H1 (cell line): ENCODE data around the gene KLRC2. TPM values are rescaled to one million over a fixed set of nuclear protein-coding genes. Genes with fewer than 3 reads are reported as not detected.
A peak's percentile ranks its signal among the peaks of the same experiment; 100 is the strongest.

Source experiments
- CTCF ChIA-PET: fragments of 300-600 bp; sonication (Branson Sonifier 250); formaldehyde crosslinking; loops from one replicate; lab custom pipeline; 2021; ENCODE audit not compliant: partially characterized antibody; lab: Charles Lee
- POLR2A ChIA-PET: fragments of 300-600 bp; sonication (Branson Sonifier 250); formaldehyde crosslinking; loops from one replicate; lab custom pipeline; 2021; ENCODE audit warnings: inconsistent platforms; ENCODE audit not compliant: partially characterized antibody; lab: Charles Lee
- DNase-seq, 2 experiments: peaks; one replicate each; pipeline versions ENCODE4 v3.0.0 to v3.0.0-alpha.2; 2010 to 2022; ENCODE audit warnings: low spot score in 2 of 2, low read depth in 1 of 2, mixed read lengths in 1 of 2
- FAIRE-seq: peaks from 2 replicates; lab custom pipeline; 2011; peaks lifted over from hg19 to GRCh38; lab: Jason Lieb, UNC
- H2AFZ ChIP-seq: 2 replicates; pipeline ENCODE4 v1.8.1; 2012; ENCODE audit warnings: low read length, inconsistent platforms
- H2AK5ac ChIP-seq: 2 replicates; pipeline ENCODE4 v1.6.1; 2013; ENCODE audit warnings: low read depth, low read length
- H2BK120ac ChIP-seq: replicated peaks from 2 replicates; pipeline ENCODE3; 2013; ENCODE audit warnings: low read depth, low read length, inconsistent platforms
- H2BK12ac ChIP-seq: 2 replicates; pipeline ENCODE4 v1.6.1; 2013; ENCODE audit warnings: low read depth, low read length
- H2BK15ac ChIP-seq: 2 replicates; pipeline ENCODE4 v1.6.1; 2013; ENCODE audit warnings: low read length
- H2BK20ac ChIP-seq: 2 replicates; pipeline ENCODE4 v1.6.1; 2013; ENCODE audit warnings: low read length
- H2BK5ac ChIP-seq: 2 replicates; pipeline ENCODE4 v1.6.1; 2013; ENCODE audit warnings: low read depth, low read length
- H3K14ac ChIP-seq: 2 replicates; pipeline ENCODE4 v1.6.1; 2013; ENCODE audit warnings: inconsistent platforms; ENCODE audit not compliant: insufficient read length
- H3K18ac ChIP-seq: 2 replicates; pipeline ENCODE4 v1.6.1; 2013; ENCODE audit warnings: low read length; ENCODE audit errors: extremely low read depth
- H3K23ac ChIP-seq: 2 replicates; pipeline ENCODE4 v1.6.1; 2013; ENCODE audit warnings: inconsistent platforms; ENCODE audit not compliant: insufficient read length
- H3K23me2 ChIP-seq: 2 replicates; pipeline ENCODE4 v1.6.1; 2013; ENCODE audit warnings: low read depth, low read length
- H3K27ac ChIP-seq: 2 replicates; pipeline ENCODE4 v1.6.1; 2011; ENCODE audit warnings: low read depth, low read length, inconsistent platforms
- H3K27me3 ChIP-seq, 4 experiments: replicated peaks in 1 of 4; 1 replicate in 1 of 4; 2 replicates in 3 of 4; pipeline versions ENCODE4 v1.6.1 to v1.8.1; 2011 to 2013; ENCODE audit warnings: low read length in 3 of 4, mild to moderate bottlenecking in 3 of 4, inconsistent platforms in 2 of 4, mixed read lengths in 2 of 4, moderate library complexity in 1 of 4; ENCODE audit not compliant: control insufficient read depth in 3 of 4, insufficient read depth in 3 of 4; ENCODE audit errors: extremely low read depth in 1 of 4
- H3K36me3 ChIP-seq, 4 experiments: 2 replicates each; pipeline versions ENCODE4 v1.6.1 to v1.8.1; 2011 to 2013; ENCODE audit warnings: mild to moderate bottlenecking in 4 of 4, low read length in 3 of 4, moderate library complexity in 2 of 4, control low read depth in 1 of 4, inconsistent platforms in 1 of 4; ENCODE audit not compliant: insufficient read depth in 4 of 4, control insufficient read depth in 2 of 4
- H3K4ac ChIP-seq: replicated peaks from 2 replicates; pipeline ENCODE3; 2013; ENCODE audit warnings: low read length, low read depth, mixed read lengths, inconsistent platforms; ENCODE audit not compliant: insufficient read length
- H3K4me1 ChIP-seq, 4 experiments: replicated peaks in 1 of 4; 1 replicate in 1 of 4; 2 replicates in 3 of 4; pipeline versions ENCODE4 v1.6.1 to v1.8.1; 2011 to 2013; ENCODE audit warnings: low read length in 3 of 4, inconsistent platforms in 2 of 4, mixed read lengths in 1 of 4; ENCODE audit not compliant: insufficient read depth in 4 of 4, control insufficient read depth in 3 of 4
- H3K4me2 ChIP-seq, 2 experiments: 2 replicates each; pipeline versions ENCODE4 v1.6.1 to v1.8.1; 2011 to 2013; ENCODE audit warnings: low read depth in 2 of 2, low read length in 2 of 2, control low read depth in 1 of 2, inconsistent platforms in 1 of 2, mild to moderate bottlenecking in 1 of 2; ENCODE audit not compliant: insufficient read depth in 1 of 2
- H3K4me3 ChIP-seq, 4 experiments: fragments of 200-600, 300-600 bp in 1 of 4; sonication (generic), shearing (Covaris generic), sonication (Bioruptor Twin) in 1 of 4; 2 replicates each; pipeline versions ENCODE4 v1.5.1 to v1.8.1; 2011 to 2016; ENCODE audit warnings: low read length in 4 of 4, low read depth in 3 of 4, control low read depth in 2 of 4, inconsistent platforms in 2 of 4, mild to moderate bottlenecking in 2 of 4, mixed read lengths in 1 of 4, moderate library complexity in 1 of 4; ENCODE audit not compliant: insufficient read depth in 2 of 4; ENCODE audit errors: extremely low read depth in 1 of 4
- H3K56ac ChIP-seq: replicated peaks from 2 replicates; pipeline ENCODE3; 2013; ENCODE audit warnings: low read depth, mild to moderate bottlenecking, mixed read lengths, low read length, inconsistent platforms; ENCODE audit not compliant: insufficient read length
- H3K79me1 ChIP-seq: 2 replicates; pipeline ENCODE4 v1.6.1; 2013; ENCODE audit warnings: low read depth, low read length, control low read depth
- H3K79me2 ChIP-seq, 2 experiments: 2 replicates each; pipeline versions ENCODE4 v1.6.1 to v1.8.1; 2012 to 2013; ENCODE audit warnings: low read length in 2 of 2, mild to moderate bottlenecking in 2 of 2, inconsistent platforms in 1 of 2; ENCODE audit not compliant: insufficient read depth in 2 of 2, control insufficient read depth in 1 of 2
- H3K9ac ChIP-seq, 4 experiments: replicated peaks in 1 of 4; 1 replicate in 1 of 4; 2 replicates in 3 of 4; pipeline versions ENCODE4 v1.6.1 to v1.8.1; 2011 to 2013; ENCODE audit warnings: low read depth in 3 of 4, low read length in 3 of 4, control low read depth in 2 of 4, mild to moderate bottlenecking in 2 of 4, moderate library complexity in 2 of 4, inconsistent platforms in 1 of 4; ENCODE audit errors: extremely low read depth in 1 of 4
- H3K9me3 ChIP-seq, 2 experiments: 2 replicates each; pipeline versions ENCODE4 v1.6.1 to v1.8.1; 2012 to 2013; ENCODE audit warnings: mild to moderate bottlenecking in 2 of 2, moderate library complexity in 2 of 2, control low read depth in 1 of 2, inconsistent platforms in 1 of 2, low read depth in 1 of 2, low read length in 1 of 2, mixed read lengths in 1 of 2; ENCODE audit not compliant: insufficient read depth in 2 of 2
- H4K20me1 ChIP-seq, 2 experiments: replicated peaks in 1 of 2; 2 replicates each; pipeline versions ENCODE3 to v1.8.1; 2011 to 2013; ENCODE audit warnings: inconsistent platforms in 2 of 2, low read length in 2 of 2, mild to moderate bottlenecking in 1 of 2; ENCODE audit not compliant: insufficient read depth in 2 of 2, control insufficient read depth in 1 of 2
- H4K5ac ChIP-seq: 2 replicates; pipeline ENCODE4 v1.6.1; 2013; ENCODE audit warnings: low read length, low read depth, mixed read lengths, inconsistent platforms; ENCODE audit not compliant: insufficient read length
- H4K8ac ChIP-seq: 2 replicates; pipeline ENCODE4 v1.8.0; 2013; ENCODE audit warnings: mild to moderate bottlenecking, moderate library complexity, low read length, inconsistent platforms; ENCODE audit not compliant: insufficient read depth; ENCODE audit errors: extremely low read depth
- H4K91ac ChIP-seq: replicated peaks from 2 replicates; pipeline ENCODE3; 2013; ENCODE audit warnings: low read length, mixed read lengths, inconsistent platforms; ENCODE audit not compliant: insufficient read length
- ATF3 ChIP-seq: IDR thresholded peaks from 2 replicates; pipeline ENCODE4 v1.6.1; 2011; ENCODE audit warnings: low read depth, mild to moderate bottlenecking, low read length; ENCODE audit not compliant: insufficient read depth
- CBX5 ChIP-seq: fragments of 300-800, 300-1000 bp; sonication (generic); IDR thresholded peaks from 2 replicates; pipeline ENCODE4 v1.7.1; 2016; ENCODE audit warnings: antibody characterized with exemption, low read length, low read depth
- FOSL1 ChIP-seq: IDR thresholded peaks from 2 replicates; pipeline ENCODE4 v1.6.1; 2011; ENCODE audit warnings: mild to moderate bottlenecking, low read depth, low read length, moderate library complexity; ENCODE audit not compliant: insufficient read depth
- HDAC2 ChIP-seq, 2 experiments: fragments of 300-600 bp in 1 of 2; sonication (generic) in 1 of 2; IDR thresholded peaks; 2 replicates each; pipeline ENCODE4 v1.6.1; 2011 to 2012; ENCODE audit warnings: low read depth in 2 of 2, low read length in 2 of 2, mild to moderate bottlenecking in 2 of 2, moderate library complexity in 2 of 2, borderline replicate concordance in 1 of 2, inconsistent platforms in 1 of 2
- KDM1A ChIP-seq: fragments of 200-600, 300-600 bp; sonication (generic); IDR thresholded peaks from 2 replicates; pipeline ENCODE4 v1.7.1; 2016; ENCODE audit warnings: mild to moderate bottlenecking, low read length, borderline replicate concordance
- POLR2A ChIP-seq, 2 experiments: IDR thresholded peaks; 1 replicate in 1 of 2; 2 replicates in 1 of 2; pipeline ENCODE4 v1.6.1; 2011; ENCODE audit warnings: low read depth in 2 of 2, low read length in 2 of 2, mild to moderate bottlenecking in 2 of 2; ENCODE audit errors: control extremely low read depth in 1 of 2
- POU5F1 ChIP-seq: IDR thresholded peaks from 2 replicates; pipeline ENCODE4 v1.6.1; 2011; ENCODE audit warnings: low read depth, mild to moderate bottlenecking, low read length, moderate library complexity
- RBBP5 ChIP-seq: IDR thresholded peaks from 2 replicates; pipeline ENCODE4 v1.7.1; 2012; ENCODE audit warnings: low read depth, mild to moderate bottlenecking, inconsistent platforms, low read length, moderate library complexity, borderline replicate concordance
- RNF2 ChIP-seq: fragments of 200-900, 300-1000 bp; sonication (generic); IDR thresholded peaks from 2 replicates; pipeline ENCODE4 v1.7.1; 2016; ENCODE audit warnings: borderline replicate concordance, low read depth, mild to moderate bottlenecking, antibody characterized with exemption, low read length; ENCODE audit not compliant: poor library complexity, severe bottlenecking; ENCODE audit errors: missing control alignments
- SRF ChIP-seq: IDR thresholded peaks from 2 replicates; pipeline ENCODE4 v1.6.1; 2011; ENCODE audit warnings: mild to moderate bottlenecking, low read depth, low read length, moderate library complexity
- YY1 ChIP-seq: IDR thresholded peaks from 2 replicates; pipeline ENCODE4 v1.6.1; 2011; ENCODE audit warnings: low read depth, mild to moderate bottlenecking, low read length
- WGBS, 2 experiments: shearing (Covaris generic) in 1 of 2; methylation state at CpG; one replicate each; pipeline versions ENCODE4 v1.1.6 to v1.1.7; 2013 to 2015; ENCODE audit warnings: low lambda C conversion rate in 2 of 2, mixed read lengths in 2 of 2, inconsistent platforms in 1 of 2, low coverage in 1 of 2, missing lambda C conversion rate in 1 of 2; ENCODE audit not compliant: insufficient replicate concordance in 2 of 2, insufficient coverage in 1 of 2, insufficient read length in 1 of 2; ENCODE audit errors: extremely low coverage in 1 of 2, missing lambda C conversion rate in 1 of 2; 5-methylcytosine and 5-hydroxymethylcytosine counted together
- polyA plus RNA-seq, 7 experiments: library from polyadenylated mRNA; depleted of rRNA in 3 of 7; stranded (reverse) in 5 of 7; unstranded in 2 of 7; fragments of >200 nt in 5 of 7; fragments of 200-250 nt in 2 of 7; gene quantifications; 1 replicate in 5 of 7; 2 replicates in 1 of 7; 4 replicates in 1 of 7; pipeline versions ENCODE4 v1.2.1 to v1.2.3, GENCODE V29; 2011 to 2013; ENCODE audit warnings: missing spikeins in 2 of 7, mixed read lengths in 2 of 7
- total RNA-seq: library from RNA; stranded (reverse); fragmentation: NEBNext Ultra II Directional; extraction: Animal tissue kit (Norgen Biotek cat#: 25700); gene quantifications from 2 replicates; pipeline ENCODE4 v1.2.1, GENCODE V29; 2021

The KLRC2 gene
- total and polyA plus RNA-seq, 2 of the 8 experiments (the other 6 are each of a cell fraction or from before 2014, with no cell fraction given): not detected

- no peak overlapping the region for H2BK15ac ChIP-seq
- 0 out of 2 replicates have a peak overlapping the region, but pooled peaks have one; percentile 56 for H2AK5ac ChIP-seq
- FAIRE-seq: no peak
- H3K79me2 ChIP-seq: no peaks in the 10 kb centered on the region
- H3K4me2 ChIP-seq: no peak overlapping the region
- no peak overlapping the region for H3K18ac ChIP-seq
- H2AFZ ChIP-seq: peak overlapping the region; percentile 65
- no peaks in the 10 kb centered on the region for H4K20me1 ChIP-seq
- ChIA-PET POLR2A (no interaction called here), CTCF (interaction anchor here (0.5 to 0.6 kb wide), 2 partner anchors 111 to 318 kb away, joined by 3 read pairs; no protein-coding TSS in a partner anchor)
- no peak overlapping the region for H3K9ac ChIP-seq
- DNase-seq: no peak
- H2BK5ac ChIP-seq: no peak overlapping the region
- WGBS, 2 experiments: 96% methylated on average over 4 of the region's 4 CpGs; no CpG with 5 or more reads in 1 of the 2 experiments
- 0 out of 2 replicates have a peak overlapping the region, but pooled peaks have one; percentile 19 for H2BK12ac ChIP-seq
- no peak overlapping the region for H3K4me3 ChIP-seq
- H3K27ac ChIP-seq: no peak overlapping the region
- no peak overlapping the region for H3K14ac ChIP-seq
- H3K23ac ChIP-seq: no peak overlapping the region
- no peak overlapping the region for H3K4ac ChIP-seq
- H3K56ac ChIP-seq: no peak overlapping the region
- H2BK120ac ChIP-seq: no peak overlapping the region
- H4K91ac ChIP-seq: no peak overlapping the region
- H3K27me3 ChIP-seq: no peaks in the 10 kb centered on the region
- H3K4me1 ChIP-seq: no peaks in the 10 kb centered on the region
- no peak overlapping the region for H4K5ac ChIP-seq
- no peaks in the 10 kb centered on the region for H3K23me2 ChIP-seq
- H4K8ac ChIP-seq: no peak overlapping the region
- no peaks in the 10 kb centered on the region for H3K36me3 ChIP-seq
- H3K79me1 ChIP-seq: no peaks in the 10 kb centered on the region
- TF ChIP-seq YY1 (no peak), KDM1A (no peak), CBX5 (no peak), POLR2A (IDR thresholded peaks at IDR 0.05; ENCODE audit: control extremely low read depth in 1 of 2, low read depth in 2 of 2, low read length in 2 of 2) (no peak), SRF (no peak), RBBP5 (no peak), POU5F1 (no peak), FOSL1 (no peak), HDAC2 (IDR thresholded peaks at IDR 0.05; ENCODE audit: borderline replicate concordance in 1 of 2, low read depth in 2 of 2, low read length in 2 of 2) (no peak), ATF3 (no peak), RNF2 (no peak)
- TF ChIP-seq, all 59 proteins: peak for 0
- no peak overlapping the region for H2BK20ac ChIP-seq
- H3K9me3 ChIP-seq: peaks cover 0 to 5% of the 10 kb centered on the region in 2 experiments; a peak in 1 of 4 replicates
Measured at GRCh38 chr12:10406725-10407124, 29.1 kb downstream of the KLRC2 start.
